ENCODE measurements around the gene PTK6. TPM values are rescaled to one million over a fixed set of nuclear protein-coding genes. Genes with fewer than 3 reads are reported as not detected.

The PTK6 gene
- total RNA-seq, 6 experiments from 2014 or later = 0.07 TPM; not detected in 4

DNA sequence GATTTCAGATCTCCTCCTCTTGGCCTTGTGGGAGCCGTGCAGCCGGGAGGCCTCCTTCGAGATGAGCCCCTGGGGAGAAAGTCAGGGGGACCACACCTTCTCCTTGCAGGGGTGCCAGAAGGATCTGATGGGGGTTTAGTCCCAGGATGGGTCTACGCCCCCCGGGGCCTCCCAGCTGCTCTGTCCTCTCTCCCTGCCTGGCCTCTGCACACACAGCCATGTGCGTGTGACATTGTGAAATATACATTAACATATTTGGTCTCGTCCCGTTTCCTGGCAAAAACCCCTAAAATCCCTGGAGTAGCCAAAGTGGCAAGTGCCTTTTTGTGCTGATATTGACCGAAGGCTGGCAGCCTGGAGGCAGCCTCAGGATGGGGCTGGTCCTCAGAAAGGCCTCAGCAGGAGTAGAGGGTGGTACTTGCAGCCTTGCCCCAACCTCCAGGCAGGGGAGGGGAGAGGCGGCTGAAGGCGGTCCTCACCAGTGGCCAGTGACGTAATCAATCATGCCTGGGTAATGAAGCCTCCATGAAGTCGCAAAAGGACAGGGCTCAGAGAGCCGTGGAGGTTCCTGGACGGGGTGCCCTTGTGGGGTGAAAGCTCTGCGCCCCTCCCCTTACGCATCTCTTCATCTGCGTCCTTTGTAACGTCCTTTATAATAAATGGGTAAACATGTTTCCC is 42.0 kb upstream of the PTK6 start:
- Mint-ChIP-seq H3K27me3 (ENCODE audit: insufficient read depth) (peaks cover 15% of the 10 kb centered on the region; the same call in 1 of the 2 replicates), H3K36me3 (ENCODE audit: low read depth) (no peaks in the 10 kb centered on the region), H3K9me3 (no peaks in the 10 kb centered on the region), H3K4me1 (ENCODE audit: low read depth) (peaks cover 17% of the 10 kb centered on the region), H3K4me3 (no peak overlapping the region), H3K27ac (no peak overlapping the region)
- no peak for DNase-seq
- no peak for TF ChIP-seq CTCF (IDR thresholded peaks at IDR 0.05)

GRCh38 chr20:63578224-63579016 is 41.2 kb upstream of the PTK6 start:
- Mint-ChIP-seq H3K27ac (no peak overlapping the region), H3K9me3 (no peaks in the 10 kb centered on the region), H3K4me3 (no peak overlapping the region), H3K36me3 (ENCODE audit: low read depth) (no peaks in the 10 kb centered on the region), H3K4me1 (ENCODE audit: low read depth) (peaks cover 17% of the 10 kb centered on the region), H3K27me3 (ENCODE audit: insufficient read depth) (peaks cover 15% of the 10 kb centered on the region; the same call in 1 of the 2 replicates)
- TF ChIP-seq CTCF (IDR thresholded peaks at IDR 0.05) = no peak
- no peak for DNase-seq

DNA sequence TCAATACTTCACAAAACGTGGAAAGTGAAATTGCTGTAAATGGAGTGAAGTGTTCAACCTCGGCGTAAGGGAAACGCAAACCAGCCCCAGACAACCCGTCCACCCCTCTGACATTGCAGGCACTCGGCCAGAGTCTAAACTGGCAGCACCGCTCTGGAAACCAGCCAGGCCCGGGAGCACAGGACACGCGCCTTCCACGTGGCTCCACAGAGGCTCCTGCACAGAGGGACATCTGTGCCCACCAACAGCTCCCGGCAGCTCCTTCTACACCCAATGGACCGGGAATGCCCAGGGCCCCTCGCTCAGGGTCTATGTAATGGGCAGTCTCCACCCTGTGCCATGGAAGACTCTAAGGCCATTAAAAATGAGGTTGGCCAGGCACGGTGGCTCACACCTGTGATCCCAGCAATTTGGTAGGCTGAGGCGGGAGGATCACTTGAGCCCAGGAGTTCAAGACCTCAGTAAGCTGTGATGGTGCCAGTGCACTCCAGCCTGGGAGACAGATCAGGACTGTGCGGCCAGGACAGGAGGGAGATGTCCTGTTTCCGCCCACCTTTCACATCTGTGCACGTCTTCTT is 40.2 kb upstream of the PTK6 start:
- Mint-ChIP-seq H3K27me3 (ENCODE audit: insufficient read depth) (peaks cover 12% of the 10 kb centered on the region; the same call in 1 of the 2 replicates), H3K4me1 (ENCODE audit: low read depth) (peaks cover 17% of the 10 kb centered on the region), H3K27ac (no peak overlapping the region), H3K4me3 (no peak overlapping the region), H3K36me3 (ENCODE audit: low read depth) (no peaks in the 10 kb centered on the region), H3K9me3 (no peaks in the 10 kb centered on the region)
- no peak for TF ChIP-seq CTCF (IDR thresholded peaks at IDR 0.05)
- DNase-seq = no peak

DNA sequence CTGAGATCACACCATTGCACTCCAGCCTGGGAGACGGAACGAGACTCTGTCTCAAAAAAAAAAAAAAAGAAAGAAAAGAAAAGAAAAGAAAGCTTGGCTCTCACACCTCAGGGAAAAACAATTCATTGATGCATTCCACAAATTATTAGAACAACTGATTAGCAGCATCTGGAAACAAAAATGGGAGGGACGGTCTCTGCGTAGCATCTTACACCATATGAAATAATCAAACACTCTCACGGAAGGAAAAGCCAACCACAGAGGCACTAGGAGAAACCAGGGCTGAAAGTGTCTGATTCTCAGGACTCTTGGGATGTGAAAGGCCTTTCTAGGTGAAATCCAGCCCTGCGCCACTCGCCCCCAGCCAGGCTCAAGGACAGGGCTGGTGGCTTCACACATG is 39.1 kb upstream of the PTK6 start:
- H3K36me3 Mint-ChIP-seq (ENCODE audit: low read depth) = no peaks in the 10 kb centered on the region
- peak overlapping the region; percentile 33 for H3K27ac Mint-ChIP-seq
- peaks cover 9% of the 10 kb centered on the region; the same call in 1 of the 2 replicates for H3K27me3 Mint-ChIP-seq (ENCODE audit: insufficient read depth)
- DNase-seq = no peak
- TF ChIP-seq CTCF (IDR thresholded peaks at IDR 0.05) = no peak
- no peaks in the 10 kb centered on the region for H3K9me3 Mint-ChIP-seq
- H3K4me3 Mint-ChIP-seq = peak overlapping the region; percentile 36
- H3K4me1 Mint-ChIP-seq (ENCODE audit: low read depth) = peaks cover 17% of the 10 kb centered on the region

DNA sequence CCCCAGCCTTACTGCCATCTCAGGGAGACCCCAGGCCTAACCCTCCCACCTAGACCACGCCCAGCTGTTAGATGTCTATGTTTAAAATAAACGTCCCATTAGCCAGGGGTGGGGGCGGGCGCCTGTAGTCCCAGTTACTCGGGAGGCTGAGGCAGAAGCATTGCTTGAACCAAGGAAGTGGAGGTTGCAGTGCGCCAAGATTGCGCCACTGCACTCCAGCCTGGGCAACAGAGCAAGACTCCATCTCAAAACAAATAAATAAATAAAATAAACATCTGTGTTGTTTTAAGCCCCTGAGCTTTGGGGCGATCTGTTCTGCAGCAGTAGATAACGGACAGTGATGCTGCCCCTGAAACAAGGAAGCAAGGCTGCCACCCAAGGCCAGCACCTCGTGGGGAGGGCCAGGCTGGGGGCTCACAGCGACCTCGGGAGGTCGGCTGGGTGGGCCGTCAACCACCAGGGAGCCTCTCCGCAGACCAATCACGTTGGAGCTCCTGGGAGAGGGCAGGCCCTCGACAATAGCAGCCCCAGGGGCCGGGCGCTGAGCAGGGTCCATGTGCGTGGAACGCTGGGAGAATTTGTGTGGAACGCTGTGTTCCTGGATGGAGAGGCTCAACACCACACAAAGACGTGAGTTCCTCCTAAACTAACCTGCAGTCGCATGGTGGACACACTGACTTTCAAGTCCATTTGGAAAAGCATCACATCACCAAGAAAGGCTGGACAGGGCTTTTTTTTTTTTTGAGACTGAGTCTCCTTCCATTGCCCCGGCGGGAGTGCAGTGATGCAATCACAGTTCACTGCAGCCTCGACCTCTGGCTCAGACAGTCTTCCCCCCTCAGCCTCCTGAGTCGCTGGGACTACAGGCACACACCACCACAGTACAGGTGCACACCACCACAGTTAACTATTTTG is 37.9 kb upstream of the PTK6 start:
- Mint-ChIP-seq H3K4me1 (ENCODE audit: low read depth) (peaks cover 17% of the 10 kb centered on the region), H3K27ac (peak overlapping the region; percentile 68), H3K36me3 (ENCODE audit: low read depth) (no peaks in the 10 kb centered on the region), H3K27me3 (ENCODE audit: insufficient read depth) (peaks cover 9% of the 10 kb centered on the region; the same call in 1 of the 2 replicates), H3K4me3 (peak overlapping the region; percentile 22), H3K9me3 (no peaks in the 10 kb centered on the region)
- no peak for DNase-seq
- no peak for TF ChIP-seq CTCF (IDR thresholded peaks at IDR 0.05)

Data from HFFc6 (cell line).